HG02759 (cell line): ENCODE results near the gene CASZ1.

Experiments used
- ATAC-seq: cut with Tn5 transposase; IDR thresholded peaks from one replicate; pipeline ENCODE4 v1.9.1; 2021; ENCODE audit warnings: mild to moderate bottlenecking, moderate library complexity; ENCODE audit not compliant: unreplicated experiment

CASZ1 gene

GRCh38 chr1:10659646-10660540 lies 136.6 kb downstream of the CASZ1 start:
- ATAC-seq, result no peak

GRCh38 chr1:10659218-10659617 lies 137.2 kb downstream of the CASZ1 start:
- no peak for ATAC-seq

GRCh38 chr1:10658396-10659066 lies 137.9 kb downstream of the CASZ1 start:
- ATAC-seq, result no peak

GRCh38 chr1:10657088-10657847 lies 139.2 kb downstream of the CASZ1 start:
- no peak for ATAC-seq

- no peak for ATAC-seq
Observed at GRCh38 chr1:10656431-10656830, 140.0 kb downstream of the CASZ1 start.

- ATAC-seq, result no peak
Observed at GRCh38 chr1:10655002-10655401, 141.4 kb downstream of the CASZ1 start.

- ATAC-seq, result no peak
Observed at GRCh38 chr1:10653370-10654125, 142.9 kb downstream of the CASZ1 start.

- no peak for ATAC-seq
Observed at GRCh38 chr1:10652626-10653025, 143.8 kb downstream of the CASZ1 start.

- ATAC-seq, result no peak
Observed at GRCh38 chr1:10651793-10652192, 144.7 kb downstream of the CASZ1 start.

GRCh38 chr1:10651389-10651766 lies 145.1 kb downstream of the CASZ1 start:
- ATAC-seq, result no peak

- ATAC-seq, result no peak
Observed at GRCh38 chr1:10650556-10651388, 145.7 kb downstream of the CASZ1 start.

- ATAC-seq, result no peak
Observed at GRCh38 chr1:10649517-10650201, 146.8 kb downstream of the CASZ1 start.

GRCh38 chr1:10648689-10649516 lies 147.5 kb downstream of the CASZ1 start:
- no peak for ATAC-seq

GRCh38 chr1:10647414-10648170 lies 148.9 kb downstream of the CASZ1 start:
- no peak for ATAC-seq

GRCh38 chr1:10646347-10646861 lies 150.0 kb downstream of the CASZ1 start:
- ATAC-seq, result no peak

- no peak for ATAC-seq
Observed at GRCh38 chr1:10644307-10645128, 151.9 kb downstream of the CASZ1 start.
